Motor neuron (in vitro differentiated cells): ENCODE data around the gene DAND5. TPM values are rescaled to one million over a fixed set of nuclear protein-coding genes. Genes with fewer than 3 reads are reported as not detected.
"Not testable (repeated sequence)": the region's sequence is repeated elsewhere in the genome, so short reads cannot be mapped to it uniquely, and the experiment has no call there.

ENCODE experiments used
- ATAC-seq, 8 experiments: fragments of 200-7000 bp; cut with Tn5 transposase; replicated peaks in 6 of 8; 2 replicates each; pipeline ENCODE4 v1.8.0; 2021; ENCODE audit warnings: mild to moderate bottlenecking in 8 of 8, moderate library complexity in 8 of 8
- H3K27ac ChIP-seq, 2 donors: fragments of 250-450 bp; sonication (Bioruptor Pico); 2 replicates each; pipeline ENCODE4 v1.9.0; 2021; ENCODE audit warnings: antibody characterized with exemption in 2 of 2, mild to moderate bottlenecking in 2 of 2, moderate library complexity in 1 of 2
- H3K4me1 ChIP-seq, 2 donors: fragments of 250-450 bp; sonication (Bioruptor Pico); replicated peaks in 1 of 2; 2 replicates each; pipeline ENCODE4 v1.6.1; 2021; ENCODE audit warnings: antibody characterized with exemption in 2 of 2, mild to moderate bottlenecking in 2 of 2, moderate library complexity in 1 of 2
- H3K4me3 ChIP-seq, 5 donors: fragments of 250-450 bp; sonication (Bioruptor Pico); 2 replicates each; pipeline ENCODE4 v1.9.0; 2021; ENCODE audit warnings: antibody characterized with exemption in 5 of 5, mild to moderate bottlenecking in 5 of 5, moderate library complexity in 4 of 5
- WGBS, 10 experiments: fragments of 450-650 bp; shearing (Covaris generic); methylation state at CpG; one replicate each; pipeline ENCODE4 v1.0.0; 2022; 5-methylcytosine and 5-hydroxymethylcytosine counted together
- in situ Hi-C, 9 experiments: fragments of 400-800 bp; cut with MboI; loops; one replicate each; pipeline ENCODE4 v1.15.0; 2021; ENCODE audit warnings: low sequenced_read_pairs in 9 of 9, low pct_unique_long_range_greater_than_20kb in 2 of 9; ENCODE audit not compliant: unreplicated experiment in 9 of 9
- total RNA-seq, 8 experiments: library from RNA; unstranded; fragments of 300-600 nt; gene quantifications; 2 replicates each; pipeline versions ENCODE4 v1.2.3 to v1.2.4, GENCODE V29; 2022

The DAND5 gene
- total RNA-seq, 8 experiments from 2014 or later, result 0.09 to 0.47 (median 0.31) TPM; not detected in 2

- ATAC-seq, result peak in 4 of 8 experiments; percentile 4 to 19 (median 18)
- peak overlapping the region; percentile 88 to 99 (median 98) for H3K4me3 ChIP-seq
- 15 to 86% (median 67%) methylated on average over 2 to 27 of the region's 31 CpGs for WGBS, 10 experiments
- peak overlapping the region; percentile 83 to 97 for H3K27ac ChIP-seq
- H3K4me1 ChIP-seq, result peaks cover 5 to 12% of the 10 kb centered on the region in 2 donors
- in situ Hi-C loops, result not testable (repeated sequence)
Measured at GRCh38 chr19:12957389-12957952, 11.9 kb upstream of the DAND5 start.

- 20 to 71% (median 57%) methylated on average over 1 to 5 of the region's 6 CpGs; no CpG with 5 or more reads in 4 of the 10 experiments for WGBS, 10 experiments
- Histone ChIP-seq H3K4me1 (peaks cover 5 to 12% of the 10 kb centered on the region in 2 donors), H3K27ac (no peak overlapping the region), H3K4me3 (no peak overlapping the region)
- in situ Hi-C loops, result no loop called here
- ATAC-seq, result no peak
Measured at GRCh38 chr19:12959481-12959880, 9.9 kb upstream of the DAND5 start.

- in situ Hi-C loops, result no loop called here
- H3K27ac ChIP-seq, result no peak overlapping the region
- peak overlapping the region; percentile 7 to 33 (median 28) for H3K4me3 ChIP-seq
- peaks cover 0 to 4% of the 10 kb centered on the region in 2 donors for H3K4me1 ChIP-seq
- 0 to 6% (median 0%) methylated on average over 1 to 7 of the region's 34 CpGs; no CpG with 5 or more reads in 4 of the 10 experiments for WGBS, 10 experiments
- peak; percentile 92 to 99 (median 96) for ATAC-seq
Measured at GRCh38 chr19:12965017-12965811, 4.2 kb upstream of the DAND5 start.

- Histone ChIP-seq H3K27ac (no peak overlapping the region), H3K4me1 (peaks cover 0 to 4% of the 10 kb centered on the region in 2 donors), H3K4me3 (peak overlapping the region in 2 of 5 donors; percentile 30 to 33)
- 53 to 87% (median 57%) methylated on average over 3 to 5 of the region's 8 CpGs; no CpG with 5 or more reads in 7 of the 10 experiments for WGBS, 10 experiments
- ATAC-seq, result no peak
- in situ Hi-C loops, result no loop called here
Measured at GRCh38 chr19:12965812-12966135, 3.6 kb upstream of the DAND5 start.

GRCh38 chr19:12967907-12968306 is 1.5 kb upstream of the DAND5 start:
- H3K4me3 ChIP-seq, result no peak overlapping the region
- peaks cover 0 to 4% of the 10 kb centered on the region in 2 donors for H3K4me1 ChIP-seq
- ATAC-seq, result no peak
- WGBS, 10 experiments, result 33 to 100% (median 84%) methylated on average over 1 to 5 of the region's 5 CpGs; no CpG with 5 or more reads in 2 of the 10 experiments
- in situ Hi-C loops, result no loop called here
- no peak overlapping the region for H3K27ac ChIP-seq

- no peak for ATAC-seq
- in situ Hi-C loops, result loop anchor here in 3 of 9 experiments (10.0 kb wide), 2 partner anchors 125 to 285 kb away; no protein-coding TSS in a partner anchor
- no peak overlapping the region for H3K27ac ChIP-seq
Measured at GRCh38 chr19:12970070-12970820, 869 bp downstream of the DAND5 start.

GRCh38 chr19:12973236-12973635 is 3.9 kb downstream of the DAND5 start:
- Histone ChIP-seq H3K4me3 (no peak overlapping the region), H3K27ac (no peak overlapping the region), H3K4me1 (no peaks in the 10 kb centered on the region)
- 30 to 97% (median 83%) methylated on average over 2 to 12 of the region's 16 CpGs; no CpG with 5 or more reads in 2 of the 10 experiments for WGBS, 10 experiments
- ATAC-seq, result no peak
- in situ Hi-C loops, result loop anchor here in 3 of 9 experiments (10.0 kb wide), 2 partner anchors 122 to 282 kb away; no protein-coding TSS in a partner anchor

More at GRCh38 chr19:12970070-12970820, 869 bp downstream of the DAND5 start:
- WGBS, 10 experiments, result 67 to 100% (median 85%) methylated on average over 1 to 7 of the region's 7 CpGs
- no peak overlapping the region for H3K4me3 ChIP-seq
- H3K4me1 ChIP-seq, result peaks cover 0 to 4% of the 10 kb centered on the region in 2 donors

- H3K4me1 ChIP-seq, result no peaks in the 10 kb centered on the region
- H3K4me3 ChIP-seq, result no peak overlapping the region
- no peak overlapping the region for H3K27ac ChIP-seq
- 0 to 43% (median 33%) methylated on average over 1 to 4 of the region's 19 CpGs; no CpG with 5 or more reads in 3 of the 10 experiments for WGBS, 10 experiments
- ATAC-seq, result peak in 6 of 8 experiments; percentile 7 to 85 (median 14)
- in situ Hi-C loops, result loop anchor here in 5 of 9 experiments (10.0 to 25.0 kb wide), 5 partner anchors 113 to 613 kb away; no protein-coding TSS in a partner anchor
Measured at GRCh38 chr19:12974301-12975220, 5.2 kb downstream of the DAND5 start.

GRCh38 chr19:12975221-12975741 is 5.9 kb downstream of the DAND5 start:
- H3K4me1 ChIP-seq, result no peaks in the 10 kb centered on the region
- H3K4me3 ChIP-seq, result no peak overlapping the region
- in situ Hi-C loops, result loop anchor here in 5 of 9 experiments (10.0 to 25.0 kb wide), 5 partner anchors 112 to 612 kb away; no protein-coding TSS in a partner anchor
- no CpG with 5 or more reads among the region's 17 CpGs for WGBS, 10 experiments
- H3K27ac ChIP-seq, result no peak overlapping the region
- peak in 3 of 8 experiments; percentile 6 to 20 (median 8) for ATAC-seq

- not testable (repeated sequence) for H3K4me1 ChIP-seq, H3K27ac ChIP-seq, H3K4me3 ChIP-seq, ATAC-seq
- 50 to 100% (median 65%) methylated on average over 1 to 4 of the region's 7 CpGs; no CpG with 5 or more reads in 2 of the 10 experiments for WGBS, 10 experiments
- in situ Hi-C loops, result loop anchor here in 5 of 9 experiments (10.0 to 25.0 kb wide), 5 partner anchors 111 to 611 kb away; no protein-coding TSS in a partner anchor
Measured at GRCh38 chr19:12976109-12976508, 6.7 kb downstream of the DAND5 start.

GRCh38 chr19:12979974-12980373 is 10.6 kb downstream of the DAND5 start:
- in situ Hi-C loops, result loop anchor here (10.0 to 25.0 kb wide), 5 partner anchors 107 to 607 kb away; no protein-coding TSS in a partner anchor
- WGBS, 10 experiments, result 29 to 100% (median 79%) methylated on average over 1 to 3 of the region's 3 CpGs; no CpG with 5 or more reads in 2 of the 10 experiments
- ATAC-seq, result no peak

More at GRCh38 chr19:12979974-12980373, 10.6 kb downstream of the DAND5 start:
- no peak overlapping the region for H3K27ac ChIP-seq
- H3K4me3 ChIP-seq, result no peak overlapping the region
- H3K4me1 ChIP-seq, result peaks cover 5 to 10% of the 10 kb centered on the region in 2 donors
